A549 treated with DMSO at 1 μM for 4 hours (cell line): ENCODE data around the gene PRAMEF5. TPM values are rescaled to one million over a fixed set of nuclear protein-coding genes. Genes with fewer than 3 reads are reported as not detected.

Source experiments
- total RNA-seq: library from RNA; stranded (reverse); fragments of 200-300 nt; extraction: Qiagen RNA extraction; gene quantifications from 5 replicates; pipeline ENCODE4 v1.2.3, GENCODE V29; 2022; ENCODE audit warnings: low read depth

The PRAMEF5 gene
- total RNA-seq = not detected in 5 replicates

DNA sequence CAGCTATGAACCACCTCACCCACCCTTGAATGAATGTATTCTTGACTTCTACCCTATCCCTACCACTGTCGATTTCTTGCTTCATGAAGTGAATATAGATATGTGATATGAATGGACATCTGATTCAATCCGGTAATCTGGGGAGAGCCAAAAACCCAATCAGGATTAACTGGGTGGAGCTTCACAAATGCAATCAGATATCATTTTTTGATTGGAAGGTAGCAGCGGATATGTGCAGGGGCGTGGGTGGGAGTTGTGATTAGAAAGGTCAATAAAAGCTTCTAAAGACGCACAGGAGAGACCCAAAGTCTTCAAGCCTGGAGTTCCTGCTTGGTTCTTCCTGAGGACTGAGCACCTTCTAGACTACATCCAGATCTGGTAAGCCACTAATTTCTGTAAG lies at the start of gene PRAMEF5:
TSS of gene PRAMEF5 (plus strand) at position 301 of the 400 bp plus-strand sequence. CDS start 5,071 bp downstream, outside the sequence.

DNA sequence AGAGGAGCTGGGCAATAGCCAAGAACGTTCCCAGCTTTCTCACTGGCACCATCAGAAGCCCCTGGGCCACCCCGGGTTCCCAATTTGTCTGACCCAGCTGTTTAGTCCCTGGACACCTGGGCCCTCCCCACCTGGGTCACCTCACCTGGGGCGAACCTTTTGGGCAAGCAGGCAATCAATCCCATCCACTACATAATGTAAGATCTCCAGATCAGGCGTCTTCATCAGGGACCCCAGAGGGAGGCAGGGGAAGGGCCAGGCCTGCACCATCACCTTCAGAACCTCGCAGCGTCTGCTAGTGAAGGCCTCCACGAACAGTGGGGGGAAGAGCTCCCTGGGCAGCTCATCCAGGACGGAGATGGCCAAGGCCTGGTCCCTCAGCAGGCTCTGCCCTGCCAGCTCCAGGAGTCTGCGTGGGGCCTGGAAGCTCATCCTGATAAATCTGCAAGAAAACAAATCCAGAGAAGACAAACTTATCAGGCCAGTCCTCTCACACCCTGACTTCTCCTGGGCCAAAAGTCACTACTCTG lies 28.3 kb upstream of the PRAMEF5 start, which contains the start of gene PRAMEF18:
TSS of gene PRAMEF18 (minus strand) at position 480 of the 530 bp plus-strand sequence. CDS start at position 432, 48 bp downstream.

DNA sequence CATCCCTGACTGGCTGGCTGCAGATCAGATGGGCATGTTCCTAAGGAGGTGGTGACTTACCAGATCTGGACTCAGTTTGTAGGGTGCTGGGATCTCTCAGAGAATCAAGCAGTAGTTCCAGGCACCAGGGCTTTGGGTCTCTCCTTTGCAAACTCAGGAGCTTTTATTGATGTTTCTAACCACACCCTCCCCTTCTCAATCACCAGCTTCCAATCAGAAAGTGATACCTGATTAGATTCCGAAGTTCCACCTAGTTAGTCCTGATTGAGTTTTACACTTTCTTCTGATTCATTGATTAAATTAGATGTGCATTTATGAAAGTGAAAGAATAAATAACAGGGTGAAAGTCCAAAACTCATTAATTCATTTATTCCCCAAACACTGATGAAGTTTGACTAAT lies 31.0 kb downstream of the PRAMEF5 start, which contains the start of gene PRAMEF8:
TSS of gene PRAMEF8 (minus strand) at position 101 of the 400 bp plus-strand sequence. CDS start 1,046 bp downstream, outside the sequence.

GRCh38 chr1:13303239-13303638 lies 49.2 kb downstream of the PRAMEF5 start, which contains the start of gene PRAMEF33:
TSS of gene PRAMEF33 (plus strand) at chr1:13303539. CDS start at chr1:13305955, 2,416 bp downstream.

Other genes starting within 250 kb of the PRAMEF5 start
- gene PRAMEF27, start 197.6 kb upstream of the PRAMEF5 start, total RNA-seq = not detected in 5 replicates
- gene HNRNPCL3, start 193.4 kb upstream of the PRAMEF5 start, total RNA-seq = not detected in 5 replicates
- not detected in 5 replicates for gene PRAMEF25, start 183.4 kb upstream of the PRAMEF5 start, total RNA-seq
- not detected in 5 replicates for gene HNRNPCL2, start 137.3 kb upstream of the PRAMEF5 start, total RNA-seq
- gene PRAMEF26, start 98.2 kb upstream of the PRAMEF5 start, total RNA-seq = not detected in 5 replicates
- not detected in 5 replicates for gene HNRNPCL4, start 88.6 kb upstream of the PRAMEF5 start, total RNA-seq
- gene PRAMEF9, start 82.3 kb upstream of the PRAMEF5 start, total RNA-seq = not detected in 5 replicates
- not detected in 5 replicates for gene PRAMEF13, start 52.8 kb upstream of the PRAMEF5 start, total RNA-seq
- not detected in 5 replicates for gene PRAMEF18, start 28.0 kb upstream of the PRAMEF5 start, total RNA-seq
- 0.06 TPM in 1 of 5 replicates, not detected in the others for gene PRAMEF8, start 30.9 kb downstream of the PRAMEF5 start, total RNA-seq
- gene PRAMEF33, start 49.3 kb downstream of the PRAMEF5 start, total RNA-seq = not detected in 5 replicates
- gene PRAMEF15, start 61.4 kb downstream of the PRAMEF5 start, total RNA-seq = not detected in 5 replicates
- not detected in 5 replicates for gene PRAMEF14, start 92.9 kb downstream of the PRAMEF5 start, total RNA-seq
- not detected in 5 replicates for gene PRAMEF19, start 117.7 kb downstream of the PRAMEF5 start, total RNA-seq
- gene PRAMEF17, start 135.4 kb downstream of the PRAMEF5 start, total RNA-seq = not detected in 5 replicates
- gene PRAMEF20, start 156.3 kb downstream of the PRAMEF5 start, total RNA-seq = not detected in 5 replicates